Measurements from ENCODE around the gene TUBA4B. TPM values are rescaled to one million over a fixed set of nuclear protein-coding genes. Genes with fewer than 3 reads are reported as not detected.
"Not testable (repeated sequence)": the region's sequence is repeated elsewhere in the genome, so short reads cannot be mapped to it uniquely, and the experiment has no call there.

Gene TUBA4B
- total RNA-seq, 1 donor from 2014 or later, result not detected

DNA sequence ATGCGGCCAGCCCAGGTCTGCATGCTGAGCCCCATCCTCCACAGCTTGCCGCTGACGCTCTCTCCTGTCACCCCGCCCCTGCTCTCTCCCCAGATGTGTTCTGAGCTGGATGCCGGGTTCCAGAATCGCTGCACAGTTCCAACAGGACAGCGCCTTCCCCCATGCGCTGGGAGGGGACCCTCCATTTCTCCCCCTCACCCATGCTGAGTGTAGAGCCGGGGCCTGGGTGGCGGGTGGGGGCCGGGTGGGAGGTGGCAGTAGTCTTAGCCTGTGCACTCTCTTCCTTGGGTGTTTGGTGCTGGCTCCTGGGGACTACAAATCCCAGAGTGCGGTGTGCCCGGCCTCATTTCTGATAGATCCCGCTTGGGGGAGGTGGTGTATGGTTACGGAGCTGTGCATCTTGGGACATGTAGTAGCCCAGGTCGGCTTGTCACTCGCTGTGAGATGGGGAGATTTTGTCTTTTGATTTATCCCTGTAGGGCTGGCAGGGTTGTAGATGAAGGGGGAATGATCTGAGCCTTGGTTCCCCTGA, 32.9 kb downstream of the TUBA4B start:
- H3K9me3 Mint-ChIP-seq, result no peaks in the 10 kb centered on the region
- DNase-seq (ENCODE audit: extremely low spot score, unreplicated experiment), result no peak
- H3K27me3 Mint-ChIP-seq, result peaks cover 2% of the 10 kb centered on the region
- TF ChIP-seq, protein P1, sequence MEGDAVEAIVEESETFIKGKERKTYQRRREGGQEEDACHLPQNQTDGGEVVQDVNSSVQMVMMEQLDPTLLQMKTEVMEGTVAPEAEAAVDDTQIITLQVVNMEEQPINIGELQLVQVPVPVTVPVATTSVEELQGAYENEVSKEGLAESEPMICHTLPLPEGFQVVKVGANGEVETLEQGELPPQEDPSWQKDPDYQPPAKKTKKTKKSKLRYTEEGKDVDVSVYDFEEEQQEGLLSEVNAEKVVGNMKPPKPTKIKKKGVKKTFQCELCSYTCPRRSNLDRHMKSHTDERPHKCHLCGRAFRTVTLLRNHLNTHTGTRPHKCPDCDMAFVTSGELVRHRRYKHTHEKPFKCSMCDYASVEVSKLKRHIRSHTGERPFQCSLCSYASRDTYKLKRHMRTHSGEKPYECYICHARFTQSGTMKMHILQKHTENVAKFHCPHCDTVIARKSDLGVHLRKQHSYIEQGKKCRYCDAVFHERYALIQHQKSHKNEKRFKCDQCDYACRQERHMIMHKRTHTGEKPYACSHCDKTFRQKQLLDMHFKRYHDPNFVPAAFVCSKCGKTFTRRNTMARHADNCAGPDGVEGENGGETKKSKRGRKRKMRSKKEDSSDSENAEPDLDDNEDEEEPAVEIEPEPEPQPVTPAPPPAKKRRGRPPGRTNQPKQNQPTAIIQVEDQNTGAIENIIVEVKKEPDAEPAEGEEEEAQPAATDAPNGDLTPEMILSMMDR (conservative IDR thresholded peaks at IDR 0.05), result no peak
- H3K27ac Mint-ChIP-seq, result peak overlapping the region; percentile 91
- H3K36me3 Mint-ChIP-seq, result peaks cover 9% of the 10 kb centered on the region
- peak overlapping the region; percentile 63 for H3K4me3 Mint-ChIP-seq
- peaks cover 7% of the 10 kb centered on the region for H3K4me1 Mint-ChIP-seq (ENCODE audit: unreplicated experiment)

DNA sequence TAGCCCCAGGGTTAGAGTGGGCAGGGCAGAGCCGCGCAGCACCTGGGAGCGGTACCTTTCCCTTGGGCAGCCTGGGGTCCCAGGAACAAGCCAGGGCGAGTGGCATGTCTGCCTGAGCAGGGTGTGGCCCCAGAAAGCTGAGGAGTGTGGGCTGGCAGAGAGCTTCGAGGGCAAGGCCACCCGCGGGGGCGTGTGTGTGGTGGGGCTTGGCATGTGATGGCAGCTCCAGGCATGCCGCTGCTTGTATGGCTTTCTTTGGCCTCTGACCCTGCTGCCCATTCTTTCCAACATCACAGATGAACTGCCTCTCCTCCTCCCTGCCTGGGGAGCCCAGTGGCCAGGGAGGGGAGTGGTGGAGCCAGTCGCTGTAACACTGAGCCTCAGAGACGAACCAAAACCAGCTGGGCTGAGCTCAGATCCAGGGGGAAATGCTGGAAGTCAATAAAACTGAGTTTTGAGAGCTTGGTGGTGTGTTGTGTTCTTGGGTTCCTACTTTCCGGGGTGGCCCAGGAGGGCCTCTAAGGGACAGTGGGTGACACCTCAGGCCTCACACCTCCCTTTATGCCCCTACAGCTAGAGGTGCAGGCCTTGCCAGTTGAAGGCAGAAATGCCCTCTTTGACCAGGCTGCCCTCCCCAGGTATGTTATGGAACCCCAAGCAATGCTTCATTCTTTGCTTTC, 33.5 kb downstream of the TUBA4B start:
- no peaks in the 10 kb centered on the region for H3K9me3 Mint-ChIP-seq
- peak overlapping the region; percentile 91 for H3K27ac Mint-ChIP-seq
- peaks cover 9% of the 10 kb centered on the region for H3K36me3 Mint-ChIP-seq
- peaks cover 6% of the 10 kb centered on the region for H3K27me3 Mint-ChIP-seq
- TF ChIP-seq, protein P1 (conservative IDR thresholded peaks at IDR 0.05), result no peak
- no peak for DNase-seq (ENCODE audit: extremely low spot score, unreplicated experiment)
- H3K4me3 Mint-ChIP-seq, result peak overlapping the region; percentile 63
- H3K4me1 Mint-ChIP-seq (ENCODE audit: unreplicated experiment), result peaks cover 7% of the 10 kb centered on the region

DNA sequence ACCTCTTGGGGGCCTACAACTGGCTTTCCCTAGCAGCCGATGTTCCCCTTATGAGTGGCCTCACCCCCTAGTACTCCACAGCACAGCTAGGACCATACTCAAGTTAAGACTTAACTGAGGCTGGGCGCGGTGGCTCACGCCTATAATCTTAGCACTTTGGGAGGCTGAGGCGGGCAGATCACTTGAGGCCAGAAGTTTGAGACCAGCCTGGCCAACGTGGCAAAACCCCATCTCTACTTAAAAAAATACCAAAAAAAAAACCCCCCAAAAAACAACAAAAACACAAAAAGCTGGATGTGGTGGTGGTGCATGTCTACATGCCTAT, 34.0 kb downstream of the TUBA4B start:
- peak overlapping the region; percentile 91 for H3K27ac Mint-ChIP-seq
- H3K9me3 Mint-ChIP-seq; DNase-seq (ENCODE audit: extremely low spot score, unreplicated experiment); H3K4me3 Mint-ChIP-seq; H3K4me1 Mint-ChIP-seq (ENCODE audit: unreplicated experiment); H3K36me3 Mint-ChIP-seq; H3K27me3 Mint-ChIP-seq: not testable (repeated sequence)

DNA sequence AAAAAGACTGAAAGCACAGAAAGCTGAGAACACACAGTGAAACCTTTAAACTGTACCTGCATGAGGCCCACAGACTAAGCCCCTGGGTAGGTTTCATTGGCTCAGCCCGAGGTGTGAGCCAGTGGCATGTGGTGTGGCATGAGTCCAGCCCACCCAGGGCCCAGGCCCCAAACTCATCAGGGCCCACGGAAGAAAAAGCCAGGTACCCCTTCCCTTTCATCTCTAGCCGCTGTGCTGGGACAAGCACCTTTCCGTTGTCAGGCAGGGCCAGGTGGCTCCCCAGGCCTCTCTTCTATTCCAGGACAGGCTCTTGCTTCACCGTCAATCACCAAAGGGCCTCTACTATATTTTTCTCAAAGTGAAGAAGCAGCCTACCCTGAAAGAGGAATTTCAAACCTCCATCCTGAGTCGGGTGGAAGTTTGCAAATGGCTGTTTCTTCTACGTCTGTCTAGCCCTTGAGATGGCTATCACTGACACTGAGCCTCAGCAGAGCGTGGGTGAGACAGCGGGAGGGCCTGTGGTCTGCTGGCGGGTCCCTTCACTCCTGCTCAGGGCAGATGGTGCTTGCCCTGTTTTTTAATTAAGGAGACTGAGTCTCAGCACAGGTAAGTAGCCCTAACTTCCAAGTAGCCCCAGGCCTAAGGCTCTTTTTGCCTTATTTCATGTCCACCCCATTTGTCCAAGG, 34.7 kb downstream of the TUBA4B start:
- Mint-ChIP-seq H3K4me3 (no peak overlapping the region), H3K4me1 (ENCODE audit: unreplicated experiment) (peaks cover 7% of the 10 kb centered on the region), H3K9me3 (no peaks in the 10 kb centered on the region), H3K36me3 (peaks cover 9% of the 10 kb centered on the region), H3K27ac (peak overlapping the region; percentile 91), H3K27me3 (peaks cover 10% of the 10 kb centered on the region)
- DNase-seq (ENCODE audit: extremely low spot score, unreplicated experiment), result no peak
- TF ChIP-seq, protein P1 (conservative IDR thresholded peaks at IDR 0.05), result no peak

DNA sequence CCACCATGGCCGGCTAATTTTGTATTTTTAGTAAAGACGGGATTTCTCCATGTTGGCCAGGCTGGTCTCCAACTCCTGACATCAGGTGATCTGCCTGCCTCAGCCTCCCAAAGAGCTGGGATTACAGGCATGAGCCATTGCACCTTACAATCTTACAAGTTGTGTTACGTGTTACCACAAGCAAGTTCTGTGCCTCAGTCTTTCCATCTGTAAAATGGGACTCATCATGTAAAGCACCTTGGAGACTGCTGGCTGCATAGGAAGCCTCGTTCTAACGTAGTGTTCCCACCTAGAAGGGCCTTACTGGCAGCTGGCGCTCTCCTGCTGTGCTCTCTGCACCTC, 36.1 kb downstream of the TUBA4B start:
- H3K9me3 Mint-ChIP-seq, result no peaks in the 10 kb centered on the region
- peaks cover 18% of the 10 kb centered on the region for H3K27me3 Mint-ChIP-seq
- peaks cover 7% of the 10 kb centered on the region for H3K4me1 Mint-ChIP-seq (ENCODE audit: unreplicated experiment)
- TF ChIP-seq, protein P1 (conservative IDR thresholded peaks at IDR 0.05), result no peak
- DNase-seq (ENCODE audit: extremely low spot score, unreplicated experiment), result no peak
- no peak overlapping the region for H3K4me3 Mint-ChIP-seq
- H3K27ac Mint-ChIP-seq, result no peak overlapping the region
- peaks cover 4% of the 10 kb centered on the region for H3K36me3 Mint-ChIP-seq

All from type B pancreatic cell (in vitro differentiated cells).